NCI-H345 treated with DMSO at 0.1 percent for 48 hours (cell line): ENCODE data around the gene SNU13.
A peak's percentile ranks its signal among the peaks of the same experiment; 100 is the strongest.
"Not testable (repeated sequence)": the region's sequence is repeated elsewhere in the genome, so short reads cannot be mapped to it uniquely, and the experiment has no call there.

Source experiments
- DNase-seq: peaks from one replicate; lab custom pipeline; 2025; ENCODE audit not compliant: unreplicated experiment; lab: John Stamatoyannopoulos, UW

SNU13 gene

DNA sequence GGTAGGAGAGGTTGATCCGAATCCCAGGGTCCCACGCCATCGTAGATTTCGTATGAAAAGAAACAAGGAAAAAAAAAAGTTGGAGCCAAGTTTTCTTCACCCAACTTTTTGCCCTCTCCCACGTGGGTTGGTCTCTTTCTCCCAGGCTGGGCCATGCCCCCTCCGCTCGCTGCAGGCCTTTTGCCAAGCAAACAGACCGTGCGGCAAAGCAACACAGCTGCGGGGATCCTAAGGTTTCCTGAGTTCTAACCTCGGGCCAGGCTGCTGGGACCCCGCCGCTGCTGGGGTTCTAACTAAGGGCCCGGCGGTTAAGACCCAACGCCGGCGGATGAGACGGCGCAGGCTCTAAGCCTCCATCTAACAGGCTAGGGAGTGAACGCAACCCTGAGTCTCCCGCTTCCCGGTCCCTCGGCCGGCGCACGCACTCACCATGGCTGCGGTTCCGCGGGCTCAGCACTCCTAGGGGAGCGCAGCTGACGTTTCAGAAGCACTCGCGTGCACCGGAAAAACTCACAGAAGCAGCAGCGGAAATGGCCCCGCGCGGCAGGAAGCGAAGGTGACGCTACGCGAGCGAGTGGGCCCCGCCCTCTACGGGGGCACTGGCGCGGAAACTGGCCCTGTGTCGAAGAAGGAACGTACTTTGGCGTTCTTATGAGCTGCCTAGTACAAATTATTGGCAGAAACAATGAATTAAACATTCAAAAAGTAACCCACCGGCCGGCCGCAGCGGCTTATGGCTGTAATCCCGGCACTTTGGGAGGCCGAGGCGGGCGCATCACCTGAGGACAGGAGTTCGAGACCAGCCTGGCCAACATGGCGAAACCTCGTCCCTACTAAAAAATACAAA lies at the start of gene SNU13:
Gene SNU13, minus strand, starts transcription at position 503 of the 847 bp plus-strand sequence. Its CDS starts 71 bp downstream, at position 432.
- DNase-seq: peak; percentile 64

DNA sequence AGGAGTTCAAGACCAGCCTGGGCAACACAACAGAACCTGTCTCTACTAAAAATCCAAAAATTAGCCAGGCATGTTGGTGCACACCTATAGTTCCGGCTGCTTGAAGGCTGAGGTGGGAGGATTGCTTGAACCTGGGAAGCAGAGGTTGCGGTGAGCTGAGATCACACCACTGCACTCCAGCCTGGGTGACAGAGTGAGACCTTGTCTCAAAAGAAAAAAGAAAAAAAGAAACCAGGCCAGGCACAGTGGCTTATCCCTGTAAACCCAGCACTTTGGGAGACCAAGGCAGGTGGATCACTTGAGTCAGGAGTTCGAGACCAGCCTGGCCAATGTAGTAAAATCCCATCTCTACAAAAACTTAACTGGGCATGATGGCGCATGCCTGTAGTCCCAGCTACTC lies 44.6 kb upstream of the SNU13 start:
- DNase-seq: not testable (repeated sequence)

DNA sequence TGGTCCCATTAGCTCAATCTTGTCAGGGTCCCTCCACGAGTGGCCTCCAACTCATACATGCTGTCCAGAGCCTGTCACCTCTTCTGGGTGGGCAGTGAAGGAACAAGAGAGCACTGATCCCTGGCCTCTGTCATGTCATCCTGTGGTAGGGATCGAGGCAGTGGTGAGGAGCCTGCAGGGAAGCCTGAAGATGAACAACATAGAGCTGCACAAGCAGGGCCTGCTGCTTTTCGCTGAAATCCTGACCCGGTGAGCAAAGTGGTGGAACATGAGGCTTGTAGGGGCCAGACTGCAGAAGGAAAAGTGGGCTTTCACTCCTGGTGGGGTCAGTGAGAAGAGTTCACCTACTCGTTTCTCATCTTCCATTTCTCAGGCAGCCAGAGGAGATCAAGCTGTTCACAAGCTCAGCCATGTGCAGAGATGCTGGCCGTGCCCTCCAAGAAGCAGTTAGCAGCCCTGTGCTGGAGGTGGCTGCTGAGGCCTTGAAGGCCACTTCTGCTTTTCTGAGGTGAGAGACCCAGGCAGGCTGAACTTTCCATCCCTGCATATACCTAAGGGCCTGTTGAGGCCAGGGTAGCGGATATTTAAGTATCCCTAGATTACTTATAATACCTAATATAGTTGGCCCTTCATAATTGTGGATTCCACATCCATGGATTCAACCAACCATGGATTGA lies 43.6 kb upstream of the SNU13 start:
- no peak for DNase-seq

DNA sequence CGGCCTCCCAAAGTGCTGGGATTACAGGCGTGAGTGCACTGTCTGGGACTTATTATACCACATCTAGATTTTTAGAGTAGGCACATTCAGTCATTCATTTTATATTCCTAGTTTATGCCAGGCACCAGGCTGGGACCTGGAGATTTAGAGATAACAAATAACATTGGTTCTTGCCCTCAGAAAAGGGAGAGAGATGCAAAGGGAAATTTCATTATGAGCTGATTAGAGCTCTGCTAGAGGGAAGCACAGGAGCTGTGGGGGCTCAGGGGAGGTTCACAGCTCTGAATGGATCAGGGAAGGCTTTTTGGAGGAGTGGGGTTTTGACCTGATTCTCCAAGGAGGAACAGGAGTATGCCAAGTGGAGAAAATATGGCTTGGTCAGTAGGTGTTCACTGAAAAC lies 42.9 kb upstream of the SNU13 start:
- DNase-seq: no peak

DNA sequence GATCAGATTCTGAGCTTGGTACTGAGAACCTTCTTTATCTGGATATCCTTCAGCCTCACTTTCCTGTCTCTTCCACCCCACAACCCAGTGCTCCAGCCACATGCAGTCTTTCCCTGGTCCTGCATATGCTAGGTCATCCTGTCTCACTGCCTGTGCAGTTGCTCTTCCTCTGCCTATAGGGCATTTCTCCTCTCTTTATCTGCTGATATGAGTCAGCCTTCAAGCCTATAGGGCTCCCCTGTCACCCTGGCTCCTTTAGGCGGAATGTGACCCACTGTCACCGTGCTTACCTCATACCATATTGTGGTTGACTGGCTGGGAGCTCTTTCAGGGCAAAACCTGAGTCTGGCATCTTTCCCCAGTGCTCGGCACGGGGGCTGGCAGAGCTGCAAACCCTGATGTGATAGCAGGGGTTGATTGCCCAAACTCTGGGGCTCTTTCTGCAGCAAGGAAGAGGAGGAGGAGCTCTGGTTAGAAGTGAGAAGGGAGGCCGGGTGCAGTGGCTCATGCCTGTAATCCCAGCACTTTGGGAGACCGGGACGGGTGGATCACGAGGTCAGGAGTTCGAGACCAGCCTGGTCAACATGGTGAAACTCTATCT lies 36.9 kb upstream of the SNU13 start:
- no peak for DNase-seq

DNA sequence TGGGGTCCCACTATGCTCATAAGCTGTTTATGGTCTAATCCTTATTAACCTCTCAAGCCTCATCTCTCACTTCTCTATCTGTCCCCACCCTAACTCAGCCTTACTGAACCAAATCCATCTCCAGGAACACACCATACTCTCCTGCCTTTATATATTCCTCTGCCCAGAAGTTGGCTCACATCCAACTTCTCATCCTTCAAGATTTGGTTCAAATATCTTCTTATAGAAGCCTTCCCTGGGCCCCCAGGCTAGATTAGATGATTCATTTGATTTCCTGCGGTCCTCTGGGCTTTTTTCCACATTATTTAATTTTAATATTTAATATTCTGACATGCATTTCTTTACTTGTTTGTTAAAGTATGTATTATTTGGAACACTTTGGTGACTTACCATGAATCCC lies 33.8 kb upstream of the SNU13 start:
- DNase-seq: no peak

DNA sequence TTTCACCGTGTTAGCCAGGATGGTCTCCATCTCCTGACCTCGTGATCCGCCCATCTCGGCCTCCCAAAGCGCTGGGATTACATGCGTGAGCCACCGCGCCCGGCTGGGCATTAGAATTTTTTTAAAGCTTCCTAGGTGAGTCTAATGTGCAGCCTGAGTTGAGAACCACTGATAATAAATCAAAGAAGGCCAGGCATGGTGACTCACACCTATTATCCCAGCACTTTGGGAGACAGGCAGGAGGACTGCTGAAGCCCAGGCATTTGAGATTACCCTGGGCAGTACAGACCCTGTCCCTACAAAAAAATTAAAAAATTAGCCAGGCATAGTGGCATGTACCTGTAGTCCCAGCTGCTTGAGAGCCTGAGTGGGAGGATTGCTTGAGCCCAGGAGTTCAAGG lies 24.3 kb upstream of the SNU13 start:
- DNase-seq: no peak

DNA sequence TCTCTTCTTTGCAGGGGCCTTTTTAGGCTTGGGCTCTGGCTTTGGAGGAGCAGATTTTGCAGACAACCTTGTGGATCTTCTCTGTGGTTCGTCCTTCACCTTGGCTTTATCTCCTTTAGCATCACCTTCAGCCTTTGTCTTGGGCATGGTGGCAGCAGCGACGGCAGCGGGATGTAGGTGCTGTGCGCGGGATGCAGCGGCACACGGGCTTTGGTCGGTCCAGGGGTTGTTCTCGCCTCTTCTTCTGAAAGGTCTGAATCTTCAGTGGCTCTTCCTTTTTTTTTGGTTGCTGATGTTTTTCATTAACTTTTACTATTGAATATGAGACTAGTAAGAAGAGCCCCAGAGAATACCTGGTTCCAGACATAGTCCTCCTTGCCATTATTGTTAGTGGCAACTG lies 20.7 kb upstream of the SNU13 start:
- DNase-seq: no peak

DNA sequence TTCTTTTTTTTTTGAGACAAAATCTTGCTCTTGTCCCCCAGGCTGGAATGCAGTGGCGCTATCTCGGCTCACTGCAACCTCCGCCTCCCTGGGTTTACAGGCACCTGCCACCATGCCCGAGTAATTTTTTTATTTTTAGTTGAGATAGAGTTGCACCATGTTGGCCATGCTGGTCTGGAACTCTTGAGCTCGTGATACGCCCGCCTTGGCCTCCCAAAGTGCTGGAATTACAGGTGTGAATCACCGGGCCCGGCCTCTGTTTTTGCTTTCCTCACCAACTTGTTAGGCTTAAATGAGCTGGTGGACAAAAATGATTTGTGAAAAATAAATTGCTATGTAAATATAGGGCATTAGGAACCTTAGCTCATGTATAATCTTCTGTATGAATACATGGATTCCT lies 14.1 kb upstream of the SNU13 start:
- DNase-seq: no peak

DNA sequence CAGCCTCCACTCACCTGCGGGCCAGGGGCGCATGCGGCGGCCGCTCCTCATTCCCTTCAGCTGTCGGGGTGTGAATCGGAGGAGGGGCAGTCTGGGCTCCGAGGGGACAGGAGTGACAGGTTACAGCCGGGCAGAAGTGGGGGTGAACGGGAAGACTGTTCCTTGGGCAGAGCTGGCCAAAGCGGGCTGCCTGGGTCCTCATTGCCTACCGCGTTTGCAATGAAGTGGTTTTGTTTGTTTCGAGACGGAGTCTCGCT lies 11.4 kb upstream of the SNU13 start:
- no peak for DNase-seq

DNA sequence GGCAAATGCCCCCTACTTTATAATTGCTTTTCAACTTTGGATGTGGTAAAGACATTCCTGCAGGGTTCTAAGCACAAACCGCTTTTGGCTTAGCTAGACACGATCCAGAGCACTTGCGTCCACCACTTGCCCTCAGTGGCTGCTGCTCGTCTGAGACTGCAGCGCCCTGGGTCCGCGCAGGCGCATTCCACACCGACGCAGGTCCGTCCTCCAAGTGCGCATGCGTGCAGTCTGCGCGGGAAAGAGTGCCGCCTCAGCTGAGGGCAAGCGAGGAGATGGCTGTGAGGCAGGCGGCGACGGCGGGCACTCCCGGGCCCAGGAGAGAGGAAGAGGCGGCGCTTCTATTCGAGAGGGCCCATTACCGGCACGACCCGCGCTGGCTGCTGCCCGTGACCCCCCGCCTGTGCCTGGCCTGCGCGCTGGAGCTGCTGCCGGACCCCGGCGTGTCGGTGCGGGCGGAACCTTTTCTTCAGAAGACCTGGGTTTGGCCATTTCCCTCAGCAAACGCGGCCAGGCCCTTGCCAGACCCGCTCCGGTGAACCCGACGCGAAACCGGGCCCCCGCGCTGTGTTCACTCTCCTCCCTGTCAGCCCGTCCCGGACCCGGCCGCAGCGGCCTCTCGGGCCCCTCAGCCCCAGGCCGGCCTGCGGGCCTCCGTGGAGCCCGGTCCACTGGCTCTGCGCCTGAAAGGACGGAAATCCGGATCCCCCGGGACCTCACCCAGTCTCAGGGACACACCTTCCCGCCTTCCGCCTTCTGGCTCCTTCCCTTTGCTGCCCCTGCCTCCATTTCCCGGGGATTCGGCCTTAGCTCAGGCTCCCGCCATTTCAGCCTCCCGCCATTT lies 10.8 kb upstream of the SNU13 start, which contains the start of gene MEI1:
Gene MEI1, plus strand, starts transcription at position 240 of the 844 bp plus-strand sequence. Its CDS starts 36 bp downstream, at position 276.
- no peak for DNase-seq

DNA sequence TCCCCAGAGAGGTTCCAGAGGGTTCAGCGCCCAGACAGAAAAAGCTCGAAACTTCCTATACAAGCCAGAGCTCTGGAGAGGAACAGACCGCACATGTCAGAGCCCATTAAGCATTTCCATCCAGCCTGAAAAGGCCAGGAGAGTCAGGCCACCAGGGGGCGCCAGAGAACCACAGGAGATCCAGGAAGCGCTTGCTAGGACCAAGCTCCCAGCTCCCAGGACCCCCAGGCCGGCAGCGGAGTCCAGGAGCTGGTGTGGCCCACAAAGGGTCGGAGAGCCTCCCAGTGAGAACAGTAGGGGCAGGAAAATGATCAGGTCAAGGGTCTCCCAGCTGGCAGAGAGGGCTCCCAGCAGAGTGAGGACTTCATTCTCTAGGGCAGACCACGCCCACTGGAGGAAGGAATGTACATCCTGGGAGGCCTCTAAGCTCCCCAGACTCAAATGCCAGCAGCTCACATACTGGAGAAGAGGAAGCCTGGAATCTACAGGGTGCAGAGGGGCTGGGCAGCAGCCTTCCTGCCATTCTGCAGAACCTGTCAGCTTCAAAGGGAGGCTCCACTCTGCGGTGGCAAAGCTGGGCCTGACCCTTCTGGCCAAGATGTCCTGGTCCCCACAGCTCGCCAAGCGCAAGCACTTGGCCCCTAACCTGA lies 8.6 kb upstream of the SNU13 start:
- DNase-seq: peak; percentile 43

DNA sequence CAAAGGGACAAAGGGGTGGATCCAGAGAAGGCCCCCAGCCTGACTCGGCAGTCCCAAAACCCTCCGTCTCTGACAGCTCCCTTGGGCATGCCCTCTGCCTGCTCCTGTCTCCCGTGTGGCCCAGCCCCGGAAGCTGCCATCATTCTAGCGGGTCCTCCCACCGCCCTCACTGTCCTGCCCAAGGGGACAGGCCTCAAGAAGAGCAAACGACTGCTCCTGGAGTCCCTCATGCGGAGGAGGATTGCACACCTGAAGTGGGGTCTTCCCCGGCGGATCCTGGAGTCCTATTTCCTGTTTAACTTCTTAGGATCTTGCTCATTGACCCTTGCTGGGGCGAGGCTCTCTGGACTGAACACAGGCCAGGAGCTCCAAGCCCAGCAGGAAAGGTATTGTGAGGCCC lies 8.0 kb upstream of the SNU13 start:
- no peak for DNase-seq

DNA sequence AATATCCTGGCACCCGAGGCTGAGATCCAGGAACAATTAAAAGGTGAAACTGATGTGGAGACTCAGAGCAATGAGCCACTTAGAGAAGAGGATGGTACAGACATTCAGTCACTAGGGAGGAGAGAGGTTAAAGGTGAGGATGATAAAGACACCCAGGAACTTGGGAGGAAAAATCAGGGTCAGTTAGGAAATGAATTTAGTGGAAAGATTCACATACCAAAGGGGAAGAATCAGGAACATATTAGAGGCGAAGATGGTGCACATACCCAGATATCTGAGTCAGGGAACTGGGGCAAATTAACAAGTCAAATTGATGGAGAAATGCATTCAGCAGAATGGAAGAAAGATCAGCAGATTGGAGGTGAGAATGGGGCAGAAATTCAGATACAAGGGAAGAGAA lies 6.5 kb upstream of the SNU13 start:
- no peak for DNase-seq

DNA sequence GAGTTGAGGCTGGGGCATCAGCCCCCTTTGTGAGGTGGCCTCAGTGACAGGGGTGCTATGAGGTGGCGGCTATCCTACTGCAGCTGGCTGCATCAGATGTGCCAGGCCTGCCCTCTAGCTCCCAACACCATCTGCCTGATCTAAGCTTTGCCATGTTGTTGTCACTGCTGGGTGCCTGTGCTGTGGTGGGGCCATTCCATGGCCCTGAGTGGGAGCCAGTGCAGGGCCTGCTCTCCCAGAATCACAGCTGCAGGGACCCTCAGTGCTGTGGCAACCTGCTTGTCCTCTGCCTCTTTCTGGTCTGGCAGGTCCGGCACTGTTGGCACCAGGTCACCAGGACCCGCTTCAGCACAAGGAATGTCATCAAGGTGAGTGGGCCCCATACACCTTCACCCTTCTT lies 1.8 kb upstream of the SNU13 start:
- no peak for DNase-seq

DNA sequence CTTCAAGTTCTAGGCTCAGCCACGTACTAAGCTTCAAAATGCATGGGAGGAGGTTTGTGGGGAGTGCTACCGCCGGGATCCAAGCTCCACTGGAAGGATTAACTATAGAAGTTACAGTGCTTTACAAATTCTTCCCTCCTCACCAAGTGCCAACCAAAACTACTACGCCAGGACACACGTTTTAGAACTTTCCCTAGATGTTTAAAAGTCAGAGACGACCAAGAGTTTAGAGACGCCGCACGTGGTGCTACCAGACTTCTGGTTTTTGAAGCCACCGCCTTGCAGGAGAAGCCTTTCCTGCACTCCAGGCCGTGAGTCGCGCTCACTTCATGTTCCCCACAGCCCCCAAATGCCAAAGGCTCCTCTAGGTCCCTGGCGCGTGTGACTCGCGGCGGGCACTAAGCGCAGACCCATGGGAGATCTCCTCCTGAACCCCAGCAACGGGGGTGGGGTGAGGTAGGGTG lies 734 bp downstream of the SNU13 start:
- DNase-seq: no peak

DNA sequence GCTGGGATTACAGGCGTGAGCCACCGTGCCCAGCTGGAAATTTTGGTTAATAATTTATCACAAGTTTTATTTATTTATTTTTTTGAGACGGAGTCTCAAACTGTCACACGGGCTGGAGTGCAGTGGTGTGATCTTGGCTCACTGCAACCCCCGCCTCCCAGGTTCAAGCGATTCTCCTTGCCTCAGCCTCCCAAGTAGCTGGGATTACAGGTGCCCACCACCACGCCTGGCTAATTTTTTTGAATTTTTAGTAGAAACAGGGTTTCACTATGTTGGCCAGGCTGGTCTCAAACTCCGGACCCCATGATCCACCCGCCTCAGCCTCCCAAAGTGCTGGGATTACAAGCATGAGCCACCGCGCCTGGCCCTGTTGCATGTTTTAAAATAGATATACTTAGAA lies 1.8 kb downstream of the SNU13 start:
- not testable (repeated sequence) for DNase-seq

DNA sequence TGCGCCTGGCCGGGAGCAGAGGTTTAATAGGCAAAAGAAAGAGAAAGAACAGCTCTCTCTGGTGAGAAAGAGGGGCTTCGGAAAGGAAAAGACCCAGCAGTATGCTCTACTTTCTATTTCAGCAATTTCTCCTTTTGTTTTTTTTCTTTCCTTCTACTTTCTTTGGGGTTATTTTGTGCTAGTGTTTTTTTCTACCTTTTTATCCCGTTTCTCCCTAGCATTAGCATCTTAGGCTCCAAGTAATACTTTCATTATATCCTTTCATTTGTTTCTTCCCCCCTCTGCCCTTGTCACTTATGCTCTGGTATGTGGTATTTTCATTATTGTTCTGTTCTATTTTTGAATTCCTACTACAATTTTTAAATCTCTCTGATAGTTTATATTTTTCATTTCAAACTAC lies 4.5 kb downstream of the SNU13 start:
- DNase-seq: no peak

DNA sequence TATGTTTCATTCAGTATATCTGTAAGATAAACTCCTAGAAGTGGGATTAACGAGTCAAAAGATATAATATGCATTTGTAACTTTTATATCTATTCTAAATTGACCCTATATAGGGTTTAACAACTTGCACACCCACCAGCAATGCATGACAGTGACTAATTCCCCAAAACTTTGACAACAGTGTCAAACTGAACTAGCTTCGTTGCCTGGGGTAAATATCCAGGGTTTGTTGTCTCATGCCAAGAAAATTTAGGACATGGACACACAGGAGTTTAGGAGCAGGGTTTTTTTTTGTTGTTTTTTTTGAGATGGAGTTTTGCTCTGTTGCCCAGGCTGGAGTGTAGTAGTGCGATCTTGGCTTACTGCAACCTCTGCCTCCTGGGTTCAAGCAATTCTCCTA lies 5.1 kb downstream of the SNU13 start:
- DNase-seq: no peak

DNA sequence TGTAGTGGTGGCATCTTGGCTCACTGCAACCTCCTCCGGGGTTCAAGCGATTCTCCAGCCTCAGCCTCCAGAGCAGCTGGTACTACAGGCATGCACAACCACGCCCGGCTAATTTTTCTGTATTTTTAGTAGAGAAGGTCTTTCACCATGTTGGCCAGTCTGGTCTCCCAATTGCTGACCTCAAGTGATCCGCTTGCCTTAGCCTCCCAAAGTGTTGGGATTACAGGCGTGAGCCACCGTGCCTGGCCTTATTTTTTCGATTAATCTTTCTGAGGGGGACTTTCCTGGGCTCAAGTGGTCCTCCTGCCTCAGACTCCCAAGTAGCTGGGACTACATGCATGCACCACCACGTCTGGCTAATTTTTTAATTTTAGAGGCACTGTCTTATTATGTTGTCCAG lies 5.6 kb downstream of the SNU13 start:
- no peak for DNase-seq
